Mononuclear cell (primary cell): ENCODE data around the gene C6orf141. TPM values are rescaled to one million over a fixed set of nuclear protein-coding genes. Genes with fewer than 3 reads are reported as not detected.

ENCODE experiments used
- H3K27me3 ChIP-seq: 2 replicates; pipeline ENCODE4 v1.6.0; 2011; ENCODE audit warnings: low read length, control low read depth; ENCODE audit not compliant: insufficient read depth
- H3K4me1 ChIP-seq: 2 replicates; pipeline ENCODE4 v1.5.1; 2011; ENCODE audit warnings: mild to moderate bottlenecking, low read length, control low read depth; ENCODE audit not compliant: insufficient read depth
- H3K4me3 ChIP-seq: 2 replicates; pipeline ENCODE4 v1.5.1; 2011; ENCODE audit warnings: mild to moderate bottlenecking, low read length, moderate library complexity
- H3K9me3 ChIP-seq: 2 replicates; pipeline ENCODE4 v1.5.1; 2011; ENCODE audit warnings: low read depth, mild to moderate bottlenecking, control low read depth, low read length
- total RNA-seq: library from RNA; depleted of rRNA; stranded (reverse); fragments of >200 nt; gene quantifications from one replicate; pipeline ENCODE4 v1.2.3, GENCODE V29; 2012

Gene C6orf141
- total RNA-seq, 1 donor: 0.21 TPM

DNA sequence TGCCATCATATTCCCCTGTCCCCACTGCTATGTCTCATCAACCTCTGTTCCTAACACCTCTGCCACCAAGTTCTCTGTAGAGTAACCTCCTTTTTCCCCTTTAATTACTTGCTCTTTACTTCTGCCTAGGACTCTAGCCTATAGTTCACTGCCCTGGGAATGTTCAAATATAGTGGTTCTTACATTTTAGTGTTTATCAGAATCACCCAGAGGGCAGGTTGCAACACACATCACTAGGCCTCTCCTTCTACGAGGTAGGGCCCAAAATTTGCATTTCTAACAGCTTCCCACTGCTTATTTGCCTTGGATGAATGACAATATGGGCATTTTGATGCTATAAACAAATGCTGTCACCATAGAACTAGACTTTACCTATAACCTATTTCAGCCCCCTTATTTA lies 23.1 kb upstream of the C6orf141 start:
- peaks cover 5% of the 10 kb centered on the region for H3K27me3 ChIP-seq
- no peak overlapping the region for H3K4me3 ChIP-seq
- H3K9me3 ChIP-seq: no peaks in the 10 kb centered on the region
- no peaks in the 10 kb centered on the region for H3K4me1 ChIP-seq

DNA sequence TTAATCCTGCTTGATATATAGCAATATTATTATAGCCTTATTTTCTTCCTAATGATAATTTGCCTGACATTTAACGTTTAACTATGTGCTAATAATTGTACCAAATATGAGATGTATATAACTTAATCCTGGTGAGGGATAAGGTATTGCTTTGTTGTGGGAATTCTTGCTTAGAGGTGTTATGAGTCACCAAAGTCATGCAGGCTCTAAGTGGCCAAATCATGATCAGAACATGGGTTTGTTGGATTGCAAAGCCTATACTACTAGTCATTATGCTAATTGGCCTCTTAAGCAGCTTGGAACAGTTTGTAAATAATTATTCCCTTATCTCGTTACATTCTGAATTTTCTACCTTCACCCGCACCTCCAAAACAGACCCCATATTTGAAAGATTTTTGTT lies 21.9 kb upstream of the C6orf141 start:
- H3K27me3 ChIP-seq: peaks cover 5% of the 10 kb centered on the region

DNA sequence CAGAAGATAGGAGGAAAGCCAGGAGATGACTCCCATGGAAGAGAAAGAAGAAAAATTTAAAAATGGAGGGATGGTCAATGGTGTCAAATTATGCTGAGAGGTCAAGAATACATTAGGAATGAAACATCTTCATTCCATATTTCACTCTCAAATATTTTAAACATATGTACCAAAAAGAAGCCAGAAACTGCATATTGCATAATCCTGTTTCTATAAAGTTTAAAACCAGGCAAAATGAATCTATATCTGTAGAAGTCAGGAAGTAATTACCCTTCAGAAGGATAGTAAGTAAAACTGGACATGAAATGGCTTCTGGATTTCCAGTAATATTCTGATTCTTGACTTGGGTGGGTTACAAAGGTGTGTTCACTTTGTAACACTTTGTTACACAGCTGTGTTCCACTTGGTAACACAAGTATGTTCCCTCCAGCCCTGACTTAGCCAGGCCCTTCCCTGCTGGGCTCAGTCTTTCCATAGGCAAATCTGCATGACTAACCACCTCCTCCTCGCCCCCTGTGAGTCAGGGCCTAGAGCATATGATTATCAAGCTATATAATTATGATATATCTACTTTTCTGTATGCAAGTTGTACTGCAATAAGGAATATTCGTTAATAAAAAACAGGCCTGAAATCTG lies 20.2 kb upstream of the C6orf141 start:
- no peaks in the 10 kb centered on the region for H3K9me3 ChIP-seq
- H3K27me3 ChIP-seq: peaks cover 5% of the 10 kb centered on the region
- H3K4me3 ChIP-seq: no peak overlapping the region
- no peaks in the 10 kb centered on the region for H3K4me1 ChIP-seq

More for the DNA sequence above, 21.9 kb upstream of the C6orf141 start:
- H3K9me3 ChIP-seq: no peaks in the 10 kb centered on the region
- H3K4me1 ChIP-seq: no peaks in the 10 kb centered on the region
- H3K4me3 ChIP-seq: no peak overlapping the region

DNA sequence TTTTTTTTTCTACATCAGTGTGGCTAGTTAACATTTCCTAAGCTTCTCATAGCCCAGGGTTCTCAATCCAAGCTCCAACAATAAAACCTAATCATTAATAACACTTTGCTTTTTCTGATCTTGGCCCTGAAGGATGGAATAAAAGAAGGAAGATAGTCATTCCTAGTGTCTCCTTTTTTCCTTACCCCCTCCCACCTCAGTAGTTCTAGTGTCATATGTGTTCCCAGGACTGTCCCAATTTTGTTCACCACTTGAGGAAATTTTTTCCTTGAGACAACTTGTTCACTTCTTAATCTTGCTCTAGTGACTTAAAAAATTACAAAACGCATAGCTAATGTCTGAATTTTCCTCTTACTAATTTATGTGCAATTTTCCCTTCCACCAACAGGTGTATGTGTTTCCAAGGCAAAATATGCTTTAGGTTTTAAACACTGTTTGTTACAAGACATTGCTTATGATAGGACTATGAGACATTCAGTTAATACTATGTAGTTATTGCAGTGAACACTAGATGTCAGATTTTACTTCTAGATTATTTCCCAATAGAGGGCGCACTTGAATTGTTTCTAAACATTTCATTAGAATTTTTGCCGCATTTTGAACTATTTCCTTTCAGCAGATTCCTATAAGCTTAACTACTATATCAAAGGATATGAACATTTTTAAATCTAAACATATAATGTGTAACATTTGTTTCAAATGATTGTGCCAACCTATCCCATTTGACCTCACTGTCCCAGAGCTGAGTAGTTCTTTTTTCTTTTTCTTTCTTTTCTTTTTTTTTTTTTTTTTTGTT lies 18.5 kb upstream of the C6orf141 start:
- H3K27me3 ChIP-seq: peaks cover 5% of the 10 kb centered on the region
- H3K9me3 ChIP-seq: no peaks in the 10 kb centered on the region
- H3K4me1 ChIP-seq: no peaks in the 10 kb centered on the region
- H3K4me3 ChIP-seq: no peak overlapping the region

DNA sequence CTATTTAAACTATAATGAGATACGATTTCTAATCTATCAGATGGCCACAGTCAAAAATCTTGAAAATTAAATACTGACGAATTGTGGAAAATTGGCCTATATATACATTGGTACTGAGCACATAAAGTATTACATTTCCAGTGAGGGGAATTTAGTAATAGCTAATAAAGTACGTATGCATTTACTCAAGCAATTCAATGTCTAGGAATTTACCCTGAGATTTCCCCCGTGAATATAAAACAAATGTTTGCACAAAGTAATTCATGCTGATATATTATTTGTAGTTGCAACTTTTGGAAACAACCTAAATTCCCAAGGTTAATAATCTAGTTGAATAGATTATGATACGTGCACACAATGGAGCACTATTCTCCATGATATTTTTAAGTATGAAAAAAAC lies 14.7 kb upstream of the C6orf141 start:
- Histone ChIP-seq H3K9me3 (no peaks in the 10 kb centered on the region), H3K4me3 (no peak overlapping the region), H3K27me3 (no peaks in the 10 kb centered on the region), H3K4me1 (no peaks in the 10 kb centered on the region)

DNA sequence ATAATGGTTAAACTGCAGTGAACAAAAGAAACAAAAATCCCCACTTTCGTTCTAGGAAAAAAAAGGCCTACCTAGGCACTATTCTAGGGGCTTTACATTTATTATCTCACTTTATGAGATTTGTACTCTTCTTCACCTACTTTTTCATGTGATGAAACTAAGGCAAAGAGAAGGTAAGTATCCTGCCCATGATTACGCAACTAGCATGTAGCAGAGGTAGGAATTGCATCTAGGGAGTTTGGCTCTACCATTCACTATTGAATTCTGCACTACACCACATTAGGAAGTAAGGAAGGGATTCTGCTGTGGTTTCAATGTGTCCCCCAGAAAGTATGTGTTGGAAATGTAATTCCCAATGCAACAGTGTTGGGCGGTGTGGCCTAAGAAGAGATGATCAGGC lies 11.4 kb upstream of the C6orf141 start:
- Histone ChIP-seq H3K9me3 (no peaks in the 10 kb centered on the region), H3K27me3 (no peaks in the 10 kb centered on the region), H3K4me1 (no peaks in the 10 kb centered on the region), H3K4me3 (no peak overlapping the region)

DNA sequence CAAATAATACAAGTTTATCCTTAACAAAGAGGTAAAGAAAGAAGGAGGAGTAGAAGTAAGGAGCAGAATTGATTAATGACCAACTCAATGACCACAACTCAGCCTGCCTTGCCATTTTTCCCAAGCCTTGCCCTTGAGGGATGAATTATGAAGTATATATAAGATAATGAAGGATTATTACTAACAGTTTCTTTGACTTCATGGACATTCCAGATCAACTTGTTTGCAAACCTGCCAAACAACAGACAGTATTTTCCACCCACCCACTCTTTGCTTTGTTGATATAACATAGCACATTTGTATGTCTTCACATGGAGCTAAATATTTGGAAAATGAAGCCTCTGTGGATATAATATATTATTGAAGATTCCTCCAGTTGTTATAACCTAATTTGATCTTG lies 9.9 kb upstream of the C6orf141 start:
- H3K27me3 ChIP-seq: no peaks in the 10 kb centered on the region
- H3K4me1 ChIP-seq: no peaks in the 10 kb centered on the region
- no peak overlapping the region for H3K4me3 ChIP-seq
- no peaks in the 10 kb centered on the region for H3K9me3 ChIP-seq

DNA sequence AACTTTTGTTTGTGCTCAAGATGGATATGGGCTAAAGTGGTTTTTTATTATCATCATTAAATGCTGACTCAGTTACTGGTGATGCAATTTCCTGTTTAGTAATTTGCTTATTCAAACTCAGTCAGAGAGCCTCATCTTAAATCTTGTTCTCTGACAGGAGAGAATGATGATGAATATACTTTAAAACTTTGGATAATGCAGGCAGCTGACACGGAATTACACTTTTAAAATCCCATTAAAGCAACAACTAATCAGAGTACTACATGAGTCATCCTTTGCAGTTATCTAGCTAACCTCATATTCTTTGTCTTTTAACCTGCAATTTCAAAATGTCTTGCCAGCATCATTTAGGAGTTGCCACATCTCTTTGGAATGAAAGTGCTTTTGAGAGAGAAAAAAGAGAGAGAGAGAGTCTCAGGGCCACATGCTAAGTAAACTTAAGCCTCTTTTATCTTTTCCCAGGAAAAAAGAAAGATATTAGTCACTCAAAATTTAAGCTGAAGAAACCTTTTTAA lies 9.2 kb upstream of the C6orf141 start:
- no peaks in the 10 kb centered on the region for H3K27me3 ChIP-seq
- H3K4me3 ChIP-seq: no peak overlapping the region
- H3K4me1 ChIP-seq: no peaks in the 10 kb centered on the region
- no peaks in the 10 kb centered on the region for H3K9me3 ChIP-seq

DNA sequence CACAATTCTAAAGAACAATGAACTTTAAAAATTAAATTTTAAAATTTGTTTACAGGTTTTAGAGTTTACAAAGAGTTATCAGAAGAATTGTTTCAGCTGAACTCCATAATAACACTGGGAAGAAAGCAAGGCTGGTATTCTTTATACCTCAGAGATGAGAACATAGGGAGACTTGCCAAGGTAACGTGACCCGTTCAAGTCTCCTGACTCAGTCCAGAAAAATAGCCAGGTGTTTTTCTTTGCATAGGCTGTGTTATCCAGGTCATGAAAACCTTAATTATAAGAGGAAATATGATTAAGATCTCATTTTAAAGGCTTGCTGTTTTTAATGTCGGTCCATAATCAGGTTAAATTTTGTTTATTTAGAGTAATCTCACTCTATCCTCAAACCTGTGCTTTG lies 8.5 kb upstream of the C6orf141 start:
- no peaks in the 10 kb centered on the region for H3K27me3 ChIP-seq
- no peak overlapping the region for H3K4me3 ChIP-seq
- H3K9me3 ChIP-seq: no peaks in the 10 kb centered on the region
- no peaks in the 10 kb centered on the region for H3K4me1 ChIP-seq

DNA sequence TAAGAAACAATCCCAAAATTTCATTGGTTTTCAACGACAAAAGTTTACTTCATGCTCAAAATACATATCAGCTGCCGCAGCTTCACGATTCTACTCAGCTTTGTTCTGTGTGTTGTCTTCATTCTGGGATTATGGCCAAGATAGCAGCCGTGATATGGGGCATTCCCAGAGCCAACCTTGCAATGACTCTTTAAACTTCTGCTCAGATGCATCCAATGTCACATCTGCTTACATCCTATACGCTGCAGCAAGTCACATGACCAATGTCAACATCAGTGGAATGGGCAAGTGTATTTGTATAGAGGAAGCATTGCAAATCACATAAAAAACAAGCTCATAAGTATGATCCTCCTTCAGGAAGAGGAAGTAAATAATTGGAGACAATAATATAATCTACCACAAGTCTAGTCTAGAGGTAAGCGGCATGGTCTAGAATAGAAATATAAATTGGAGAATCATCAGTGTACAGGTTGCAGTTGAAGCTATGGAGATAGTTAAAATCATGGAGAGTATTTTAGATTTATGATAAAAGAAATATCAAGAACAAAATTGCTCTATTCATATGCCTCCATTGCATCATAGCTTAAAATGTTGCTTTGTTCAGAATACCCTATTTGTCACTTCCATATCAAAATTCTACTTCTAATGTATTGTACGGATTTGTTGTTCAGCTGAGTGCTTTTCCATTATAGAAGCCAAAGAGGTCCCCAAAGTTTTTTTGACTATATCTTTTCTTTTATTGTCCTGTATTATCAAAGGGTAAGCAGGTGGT lies 7.2 kb upstream of the C6orf141 start:
- Histone ChIP-seq H3K9me3 (no peaks in the 10 kb centered on the region), H3K27me3 (no peaks in the 10 kb centered on the region), H3K4me3 (no peak overlapping the region), H3K4me1 (no peaks in the 10 kb centered on the region)

DNA sequence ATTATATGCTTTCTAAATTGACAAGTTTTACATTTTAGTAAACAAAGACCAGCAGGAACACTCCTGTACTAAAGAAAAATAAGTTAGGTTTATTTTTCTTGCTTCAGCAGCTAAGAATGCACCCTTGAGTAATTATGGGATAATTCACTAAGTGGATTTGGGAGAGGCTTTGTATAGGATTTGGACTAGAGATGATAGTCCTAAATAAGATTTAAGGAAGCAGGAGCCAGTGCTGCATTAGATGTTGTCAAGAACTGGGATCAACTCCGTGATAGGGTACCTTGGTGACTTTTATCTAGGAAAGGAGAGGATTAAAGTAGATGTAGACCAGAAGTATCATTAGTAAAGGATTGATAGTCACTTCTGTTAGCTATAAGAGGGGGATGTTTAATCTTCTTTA lies 4.1 kb upstream of the C6orf141 start:
- Histone ChIP-seq H3K27me3 (peaks cover 20% of the 10 kb centered on the region), H3K4me3 (no peak overlapping the region), H3K4me1 (peaks cover 13% of the 10 kb centered on the region), H3K9me3 (no peaks in the 10 kb centered on the region)

DNA sequence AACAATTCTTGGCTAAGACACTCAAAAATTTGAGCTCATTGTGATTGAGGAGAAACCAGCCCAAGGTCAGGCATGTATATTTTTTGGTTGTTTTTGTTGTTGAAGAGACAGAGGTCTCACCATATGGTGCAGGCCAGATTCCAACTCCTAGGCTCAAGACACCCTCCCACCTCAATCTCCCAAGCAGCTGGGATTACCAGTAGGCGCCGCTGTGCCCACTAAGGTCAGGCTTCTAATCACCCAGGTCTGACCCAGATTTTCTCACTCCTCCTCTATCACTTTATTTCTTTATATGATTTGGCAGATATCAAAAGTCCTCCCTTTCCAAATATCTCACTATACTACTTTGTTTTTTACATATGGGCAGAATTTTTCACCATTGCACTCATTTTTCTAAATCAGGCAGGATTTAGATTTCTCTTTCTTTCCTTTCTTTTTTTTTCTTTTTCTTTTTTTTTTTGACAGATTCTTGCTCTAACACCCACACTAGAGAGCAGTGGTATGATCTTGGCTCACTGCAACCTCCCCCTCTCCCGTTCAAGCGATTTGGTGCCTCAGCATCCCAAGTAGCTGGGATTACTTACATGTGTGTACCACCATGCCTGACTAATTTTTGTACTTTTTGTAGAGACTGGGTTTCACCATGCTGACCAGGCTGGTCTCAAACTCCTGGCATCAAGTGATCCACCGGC lies 1.7 kb upstream of the C6orf141 start:
- Histone ChIP-seq H3K27me3 (peaks cover 32% of the 10 kb centered on the region), H3K4me1 (peaks cover 15% of the 10 kb centered on the region), H3K9me3 (no peaks in the 10 kb centered on the region), H3K4me3 (no peak overlapping the region)

DNA sequence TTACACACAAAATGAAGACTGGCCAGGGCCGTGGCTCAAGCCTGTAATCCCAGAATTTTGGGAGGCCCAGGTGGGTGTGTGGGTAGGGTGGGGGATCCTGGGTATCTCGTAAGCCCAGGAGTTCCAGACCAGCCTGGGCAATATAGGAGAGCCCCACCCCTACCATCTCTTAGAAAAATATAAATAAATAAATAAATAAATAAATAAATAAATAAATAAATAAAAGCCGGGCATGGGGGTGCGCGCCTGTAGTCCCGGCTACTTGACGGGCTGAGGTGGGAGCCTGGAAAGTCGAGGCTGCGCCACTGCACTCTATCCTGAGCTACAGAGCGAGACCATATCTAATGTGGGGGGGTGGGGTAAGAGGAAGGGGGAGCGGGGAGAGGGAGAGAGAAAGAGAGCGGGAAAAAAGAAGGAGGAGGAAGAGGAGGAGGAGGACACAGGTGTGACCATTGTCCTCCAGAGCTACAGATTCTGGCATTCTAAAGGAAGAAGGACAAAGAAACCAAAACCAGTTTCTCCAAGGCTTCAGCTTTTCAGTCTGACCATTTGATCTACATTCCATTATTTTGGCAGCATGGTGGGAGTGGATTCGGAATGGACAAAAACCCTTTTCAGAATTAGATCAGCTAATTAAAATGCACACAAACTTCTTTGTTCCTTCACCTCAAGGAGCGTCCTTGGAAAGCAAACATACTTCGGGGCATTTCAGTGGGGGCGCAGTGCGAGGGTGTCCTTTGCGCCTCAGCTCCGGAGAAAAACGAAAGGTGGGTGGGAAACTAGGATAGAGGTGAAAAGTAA lies 577 bp upstream of the C6orf141 start:
- Histone ChIP-seq H3K4me1 (peaks cover 15% of the 10 kb centered on the region), H3K27me3 (peaks cover 32% of the 10 kb centered on the region), H3K9me3 (no peaks in the 10 kb centered on the region), H3K4me3 (no peak overlapping the region)
